Measurements from ENCODE around the gene CDX1.

The CDX1 gene

GRCh38 chr5:150159741-150160179 lies 6.8 kb upstream of the CDX1 start:
- no peaks in the 10 kb centered on the region for H3K9me3 ChIP-seq (replicated peaks in 1 of 11)
- TF ChIP-seq Cebpa-rat (IDR thresholded peaks at IDR 0.05), result peak in 6 of 11 experiments; percentile 9 to 55 (median 41); a peak in 5 of 22 replicates
- H4K20me1 ChIP-seq, result no peaks in the 10 kb centered on the region
- H3K9ac ChIP-seq, result peak overlapping the region; percentile 29 to 84 (median 74); a peak in 21 of 22 replicates
- H3K27me3 ChIP-seq, result no peaks in the 10 kb centered on the region
- H3K27ac ChIP-seq, result peak overlapping the region; percentile 44 to 94 (median 86); a peak in 21 of 22 replicates
- H3K4me2 ChIP-seq, result peak overlapping the region; percentile 60 to 100 (median 97)
- peak overlapping the region in 7 of 10 experiments; percentile 6 to 50 (median 31); a peak in 8 of 20 replicates for H3K4me3 ChIP-seq
- peaks cover 87 to 100% (median 96%) of the 10 kb centered on the region in 10 experiments for H3K4me1 ChIP-seq
- no peaks in the 10 kb centered on the region for H3K36me3 ChIP-seq

GRCh38 chr5:150160448-150161081 lies 6.0 kb upstream of the CDX1 start:
- H3K36me3 ChIP-seq, result no peaks in the 10 kb centered on the region
- H3K27ac ChIP-seq, result peak overlapping the region; percentile 44 to 94 (median 86); a peak in 21 of 22 replicates
- peaks cover 87 to 99% (median 97%) of the 10 kb centered on the region in 10 experiments for H3K4me1 ChIP-seq
- no peak for TF ChIP-seq Cebpa-rat (IDR thresholded peaks at IDR 0.05)
- H3K9ac ChIP-seq, result peak overlapping the region; percentile 29 to 84 (median 74); a peak in 21 of 22 replicates
- no peaks in the 10 kb centered on the region for H3K9me3 ChIP-seq (replicated peaks in 1 of 11)
- H3K4me3 ChIP-seq, result peak overlapping the region in 7 of 10 experiments; percentile 6 to 50 (median 31); a peak in 6 of 20 replicates
- H3K4me2 ChIP-seq, result peak overlapping the region; percentile 60 to 100 (median 97)
- no peaks in the 10 kb centered on the region for H4K20me1 ChIP-seq
- no peaks in the 10 kb centered on the region for H3K27me3 ChIP-seq

- Histone ChIP-seq H3K27me3 (no peaks in the 10 kb centered on the region), H3K4me2 (peak overlapping the region; percentile 60 to 100 (median 97)), H3K36me3 (no peaks in the 10 kb centered on the region), H3K9ac (peak overlapping the region in 10 of 11 experiments; percentile 14 to 84 (median 74); a peak in 16 of 22 replicates), H4K20me1 (no peaks in the 10 kb centered on the region), H3K9me3 (replicated peaks in 1 of 11) (no peaks in the 10 kb centered on the region), H3K4me1 (peaks cover 78 to 99% (median 96%) of the 10 kb centered on the region in 10 experiments), H3K4me3 (no peak overlapping the region), H3K27ac (peak overlapping the region in 10 of 11 experiments; percentile 35 to 94 (median 86); a peak in 18 of 22 replicates)
- no peak for TF ChIP-seq Cebpa-rat (IDR thresholded peaks at IDR 0.05)
Observed at GRCh38 chr5:150161242-150162141, 5.1 kb upstream of the CDX1 start.

GRCh38 chr5:150162142-150162513 lies 4.5 kb upstream of the CDX1 start:
- no peaks in the 10 kb centered on the region for H3K9me3 ChIP-seq (replicated peaks in 1 of 11)
- peak overlapping the region in 10 of 11 experiments; percentile 24 to 87 (median 60); a peak in 18 of 22 replicates for H3K27ac ChIP-seq
- peak overlapping the region; percentile 47 to 100 (median 94) for H3K4me2 ChIP-seq
- peak overlapping the region in 10 of 11 experiments; percentile 14 to 84 (median 65); a peak in 16 of 22 replicates for H3K9ac ChIP-seq
- no peaks in the 10 kb centered on the region for H4K20me1 ChIP-seq
- no peaks in the 10 kb centered on the region for H3K36me3 ChIP-seq
- H3K4me3 ChIP-seq, result no peak overlapping the region
- H3K27me3 ChIP-seq, result no peaks in the 10 kb centered on the region
- no peak for TF ChIP-seq Cebpa-rat (IDR thresholded peaks at IDR 0.05)
- peaks cover 76 to 92% (median 90%) of the 10 kb centered on the region in 10 experiments for H3K4me1 ChIP-seq

- H3K4me1 ChIP-seq, result peaks cover 73 to 83% (median 81%) of the 10 kb centered on the region in 10 experiments
- peak overlapping the region in 8 of 11 experiments; percentile 46 to 87 (median 60); a peak in 15 of 22 replicates for H3K27ac ChIP-seq
- H3K4me3 ChIP-seq, result no peak overlapping the region
- H3K4me2 ChIP-seq, result peak overlapping the region; percentile 47 to 100 (median 94)
- H3K9ac ChIP-seq, result peak overlapping the region in 7 of 11 experiments; percentile 15 to 77 (median 27); a peak in 7 of 22 replicates
- H3K9me3 ChIP-seq (replicated peaks in 1 of 11), result no peaks in the 10 kb centered on the region
- TF ChIP-seq Cebpa-rat (IDR thresholded peaks at IDR 0.05), result no peak
- no peaks in the 10 kb centered on the region for H3K27me3 ChIP-seq
- H4K20me1 ChIP-seq, result no peaks in the 10 kb centered on the region
- no peaks in the 10 kb centered on the region for H3K36me3 ChIP-seq
Observed at GRCh38 chr5:150163035-150163434, 3.5 kb upstream of the CDX1 start.

- no peak for TF ChIP-seq Cebpa-rat (IDR thresholded peaks at IDR 0.05)
- Histone ChIP-seq H3K27ac (peak overlapping the region in 10 of 11 experiments; percentile 25 to 87 (median 48); a peak in 17 of 22 replicates), H3K4me1 (peaks cover 67 to 78% (median 75%) of the 10 kb centered on the region in 10 experiments), H3K9me3 (replicated peaks in 1 of 11) (no peaks in the 10 kb centered on the region), H3K4me3 (no peak overlapping the region), H4K20me1 (no peaks in the 10 kb centered on the region), H3K36me3 (no peaks in the 10 kb centered on the region), H3K4me2 (peak overlapping the region; percentile 47 to 100 (median 94)), H3K27me3 (no peaks in the 10 kb centered on the region), H3K9ac (peak overlapping the region in 7 of 11 experiments; percentile 15 to 77 (median 27); a peak in 10 of 22 replicates)
Observed at GRCh38 chr5:150163547-150164059, 3.0 kb upstream of the CDX1 start.

GRCh38 chr5:150164211-150164980 lies 2.2 kb upstream of the CDX1 start:
- Histone ChIP-seq H3K4me3 (no peak overlapping the region), H3K9ac (peak overlapping the region in 6 of 11 experiments; percentile 0 to 57 (median 44); a peak in 9 of 22 replicates), H3K4me1 (peaks cover 62 to 75% (median 69%) of the 10 kb centered on the region in 10 experiments), H3K27ac (peak overlapping the region in 8 of 11 experiments; percentile 19 to 68 (median 40); a peak in 14 of 22 replicates), H3K36me3 (no peaks in the 10 kb centered on the region), H3K4me2 (peak overlapping the region; percentile 47 to 100 (median 94)), H3K27me3 (no peaks in the 10 kb centered on the region), H3K9me3 (replicated peaks in 1 of 11) (no peaks in the 10 kb centered on the region), H4K20me1 (no peaks in the 10 kb centered on the region)
- TF ChIP-seq Cebpa-rat (IDR thresholded peaks at IDR 0.05), result no peak

Measured in BLaER1 treated with 17β-estradiol and CSF1 and Interleukin-3, amounts not matched to agents 10 nM and 100 nM (cell line).